ENCODE data around the gene OGFR. TPM values are rescaled to one million over a fixed set of nuclear protein-coding genes. Genes with fewer than 3 reads are reported as not detected.

OGFR gene
- 16.0 TPM for total RNA-seq

DNA sequence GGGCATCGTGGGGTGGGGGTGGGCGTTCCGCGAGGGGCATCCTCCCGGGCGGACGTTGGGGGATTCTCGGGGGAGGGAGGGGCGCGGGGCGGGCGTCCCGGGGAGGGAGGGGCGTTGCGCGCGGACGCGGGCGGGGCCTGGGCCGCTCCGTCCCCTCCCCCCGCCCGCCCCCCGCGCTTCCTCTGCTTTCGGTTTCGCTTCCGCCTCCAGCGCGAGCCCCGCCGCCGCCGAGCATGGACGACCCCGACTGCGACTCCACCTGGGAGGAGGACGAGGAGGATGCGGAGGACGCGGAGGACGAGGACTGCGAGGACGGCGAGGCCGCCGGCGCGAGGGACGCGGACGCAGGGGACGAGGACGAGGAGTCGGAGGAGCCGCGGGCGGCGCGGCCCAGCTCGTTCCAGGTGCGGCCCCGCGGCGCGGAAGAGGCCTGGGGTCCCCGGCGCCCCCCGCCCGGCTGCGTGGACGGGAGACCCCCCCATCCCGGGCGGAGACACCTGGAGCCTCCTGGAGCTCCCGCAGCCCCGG lies at the start of gene OGFR:
Gene OGFR (plus strand): TSS at position 209 of the 528 bp plus-strand sequence. CDS start 25 bp downstream, at position 234.
- peak; percentile 11 for ATAC-seq

- no peak for ATAC-seq
Measured at GRCh38 chr20:62754991-62755356, 49.7 kb upstream of the OGFR start.

DNA sequence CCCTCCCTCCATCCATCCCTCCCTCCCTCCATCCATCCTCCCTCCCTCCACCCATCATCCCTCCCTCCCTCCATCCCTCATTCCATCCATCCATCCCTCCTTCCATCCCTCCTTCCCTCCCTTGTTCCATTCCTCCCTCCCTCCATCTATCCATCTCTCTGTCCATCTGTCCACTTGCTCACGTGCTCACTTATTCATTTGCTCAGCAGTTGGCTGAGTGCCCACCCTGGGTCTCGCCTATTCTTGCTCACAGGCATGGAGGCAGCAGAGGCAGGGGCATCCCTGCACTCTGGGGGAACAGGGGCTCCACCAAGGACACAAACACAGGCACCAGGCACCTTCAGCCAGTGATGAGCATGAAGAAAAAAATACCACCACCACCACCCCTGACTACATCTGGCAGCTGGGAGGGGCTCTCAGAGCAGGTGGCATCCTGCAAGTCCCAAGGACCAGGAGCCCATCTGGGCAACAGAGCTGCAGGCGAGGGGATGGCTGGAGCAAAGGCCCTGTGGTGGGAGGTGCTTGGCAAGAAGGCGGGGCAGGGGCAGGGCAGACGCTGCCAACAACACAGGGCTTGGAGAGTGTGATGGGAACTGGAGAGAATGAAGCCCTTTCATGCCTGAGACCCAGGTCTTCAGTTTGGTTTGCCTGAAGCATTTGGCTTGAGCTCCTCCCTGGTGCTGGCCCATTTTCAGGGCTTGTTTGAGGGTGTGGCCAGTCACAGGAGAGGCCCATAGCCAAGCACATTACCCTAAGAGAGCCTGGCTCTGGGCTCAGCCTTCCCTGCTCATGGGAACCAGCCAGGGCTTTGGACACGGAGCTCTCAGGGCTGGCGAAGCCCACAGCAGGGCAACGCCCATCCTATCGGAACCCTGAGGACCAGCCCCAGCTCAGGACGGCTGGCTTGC lies 48.6 kb upstream of the OGFR start:
- peak; percentile 21 for ATAC-seq

GRCh38 chr20:62758226-62758912 lies 46.3 kb upstream of the OGFR start:
- ATAC-seq: no peak

DNA sequence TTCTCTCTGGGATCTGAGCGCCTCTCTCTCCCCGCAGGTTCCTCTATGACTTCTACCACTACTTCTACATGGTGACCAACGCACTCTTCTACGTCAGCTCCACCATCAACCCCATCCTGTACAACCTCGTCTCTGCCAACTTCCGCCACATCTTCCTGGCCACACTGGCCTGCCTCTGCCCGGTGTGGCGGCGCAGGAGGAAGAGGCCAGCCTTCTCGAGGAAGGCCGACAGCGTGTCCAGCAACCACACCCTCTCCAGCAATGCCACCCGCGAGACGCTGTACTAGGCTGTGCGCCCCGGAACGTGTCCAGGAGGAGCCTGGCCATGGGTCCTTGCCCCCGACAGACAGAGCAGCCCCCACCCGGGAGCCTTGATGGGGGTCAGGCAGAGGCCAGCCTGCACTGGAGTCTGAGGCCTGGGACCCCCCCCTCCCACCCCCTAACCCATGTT lies 44.6 kb upstream of the OGFR start:
- no peak for ATAC-seq

- no peak for ATAC-seq
Measured at GRCh38 chr20:62760471-62760855, 44.2 kb upstream of the OGFR start.

- ATAC-seq: no peak
Measured at GRCh38 chr20:62760856-62761758, 43.5 kb upstream of the OGFR start.

DNA sequence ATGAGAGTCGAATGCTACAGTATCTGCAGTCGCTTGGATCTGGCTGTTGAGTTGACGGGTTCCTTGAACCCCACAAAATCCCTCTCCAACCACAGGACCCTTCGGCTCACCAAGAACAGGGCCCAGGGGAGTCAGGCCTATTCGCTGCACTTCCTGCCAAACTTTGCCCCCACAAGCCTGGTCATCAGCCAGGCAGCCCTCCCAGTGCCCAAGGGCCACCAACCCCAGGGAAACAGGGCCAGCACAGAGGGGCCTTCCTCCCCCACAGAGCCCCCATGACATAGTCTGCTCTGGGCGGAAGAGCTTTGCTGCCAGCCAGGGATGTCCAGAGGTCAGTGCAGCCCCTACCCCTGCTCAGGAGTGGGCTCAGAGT lies 42.9 kb upstream of the OGFR start:
- ATAC-seq: no peak

GRCh38 chr20:62762376-62762775 lies 42.3 kb upstream of the OGFR start:
- ATAC-seq: no peak

- no peak for ATAC-seq
Measured at GRCh38 chr20:62762801-62763368, 41.8 kb upstream of the OGFR start.

DNA sequence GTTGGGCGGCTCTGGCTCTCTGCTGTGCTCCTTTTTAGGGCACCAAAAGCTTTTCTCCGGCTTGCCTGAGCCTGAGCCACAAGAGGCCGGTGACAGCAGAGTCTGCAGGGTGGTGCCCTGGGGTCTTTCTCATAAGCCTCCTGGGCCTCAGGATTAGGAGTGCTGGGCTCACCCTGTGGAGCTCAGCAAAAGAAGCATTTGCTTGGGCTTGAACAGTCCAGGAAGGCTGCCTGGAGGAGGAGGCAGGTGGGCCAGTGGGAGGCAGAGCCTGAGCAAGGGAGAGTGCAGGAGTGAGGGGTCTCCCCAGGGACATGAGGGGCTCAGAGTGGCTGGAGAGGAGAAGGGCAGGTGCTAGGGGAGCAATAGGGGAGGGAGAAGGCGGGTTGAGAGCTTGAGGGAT lies 41.2 kb upstream of the OGFR start:
- no peak for ATAC-seq

- no peak for ATAC-seq
Measured at GRCh38 chr20:62764156-62764935, 40.3 kb upstream of the OGFR start.

DNA sequence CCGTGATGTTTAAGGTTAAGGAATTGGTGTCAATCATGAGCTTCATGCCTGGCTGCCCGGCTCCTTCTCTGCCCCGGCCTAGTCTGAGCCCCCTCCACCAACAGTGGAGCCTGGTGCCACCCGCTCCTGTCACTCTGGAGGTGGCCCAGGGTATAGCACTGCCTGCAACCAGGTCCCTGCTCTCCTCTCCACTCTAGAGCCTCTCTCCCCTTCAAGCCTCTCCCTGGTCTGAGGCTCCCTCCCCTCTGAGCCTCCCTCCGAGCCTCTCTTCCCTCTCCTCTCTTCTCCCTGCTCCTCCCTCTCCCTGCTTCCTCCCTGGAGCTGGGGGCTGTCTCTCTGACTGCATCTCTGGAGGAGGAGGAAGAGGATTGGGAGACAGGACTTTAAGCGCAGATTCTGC lies 39.6 kb upstream of the OGFR start:
- no peak for ATAC-seq

DNA sequence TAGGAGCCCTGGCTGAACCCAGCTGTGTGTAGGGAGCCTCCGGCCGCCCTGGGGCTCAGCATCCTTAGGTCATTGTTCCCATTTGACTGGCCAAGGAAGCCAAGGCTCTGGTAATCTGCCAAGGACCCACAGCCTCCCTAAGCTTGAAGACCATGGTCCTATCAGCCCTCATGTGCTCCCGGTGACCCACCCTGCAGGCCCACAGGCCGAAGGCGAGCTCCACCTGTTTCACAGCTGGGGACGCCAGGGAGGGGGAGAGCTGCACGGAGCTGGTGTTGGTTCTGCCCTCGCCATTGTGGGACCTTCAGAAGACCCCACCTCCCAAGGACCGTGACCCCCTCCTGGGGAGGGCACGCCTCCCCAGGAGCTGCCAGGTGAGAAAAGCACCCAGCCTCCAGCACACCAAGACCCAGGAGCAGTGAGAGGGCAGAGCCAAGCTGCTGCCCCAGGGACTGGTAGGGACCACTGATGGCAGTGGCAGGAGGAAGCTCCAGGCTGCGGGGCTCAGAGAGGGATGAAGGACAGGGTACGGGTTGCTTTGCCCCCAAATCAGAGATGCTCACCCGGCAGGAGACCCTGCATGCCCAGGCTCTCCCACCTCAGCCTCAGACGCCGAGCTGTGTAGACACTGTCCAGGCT lies 39.1 kb upstream of the OGFR start:
- ATAC-seq: no peak

DNA sequence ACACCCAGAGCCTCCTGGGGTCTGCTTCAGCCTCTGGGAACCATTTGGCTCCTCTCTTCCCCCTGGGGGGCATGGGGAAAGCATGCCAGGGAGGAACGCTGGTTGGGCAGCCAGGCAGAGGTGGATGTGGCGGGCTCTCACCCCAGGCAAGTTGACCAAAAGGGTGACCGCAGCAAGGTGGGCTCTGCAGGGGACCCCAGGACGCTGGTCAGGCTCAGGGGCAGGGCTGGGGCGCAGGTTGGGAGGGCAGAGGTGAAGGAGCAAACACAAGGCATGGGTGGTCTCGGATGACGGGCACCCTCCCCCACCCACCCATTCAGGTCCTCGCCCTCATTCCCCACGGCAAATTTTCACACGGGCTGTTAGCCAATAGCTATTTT lies 38.6 kb upstream of the OGFR start:
- ATAC-seq: no peak

- no peak for ATAC-seq
Measured at GRCh38 chr20:62766716-62767115, 37.9 kb upstream of the OGFR start.

GRCh38 chr20:62768234-62768546 lies 36.4 kb upstream of the OGFR start:
- no peak for ATAC-seq

GRCh38 chr20:62768551-62769287 lies 35.9 kb upstream of the OGFR start:
- no peak for ATAC-seq

- ATAC-seq: no peak
Measured at GRCh38 chr20:62769346-62770071, 35.1 kb upstream of the OGFR start.

All from esophagus mucosa (tissue), 1 donor.